Loucy (cell line): Measurements from ENCODE around the gene FIBCD1.

Experiments
- H2AFZ ChIP-seq: fragments of 200-600 bp; sonication (generic); 2 replicates; pipeline ENCODE4 v1.6.0; 2016; ENCODE audit warnings: antibody characterized with exemption, mild to moderate bottlenecking, low read length, moderate library complexity
- H3F3A ChIP-seq: fragments of 200-600 bp; 2 replicates; pipeline ENCODE4 v1.6.0; 2016; ENCODE audit warnings: antibody characterized with exemption, low read depth, mild to moderate bottlenecking
- H3K27me3 ChIP-seq: fragments of 200-600 bp; sonication (generic); 2 replicates; pipeline ENCODE4 v1.6.1; 2014; ENCODE audit warnings: low read length, mild to moderate bottlenecking; ENCODE audit not compliant: insufficient read depth, poor library complexity, severe bottlenecking
- H3K36me3 ChIP-seq: fragments of 200-600 bp; sonication (generic); 2 replicates; pipeline ENCODE4 v1.6.1; 2016; ENCODE audit warnings: low read length; ENCODE audit not compliant: insufficient read depth
- H3K4me1 ChIP-seq: fragments of 200-600 bp; sonication (generic); 2 replicates; pipeline ENCODE4 v1.5.1; 2014; ENCODE audit warnings: low read length, mild to moderate bottlenecking; ENCODE audit not compliant: insufficient read depth, poor library complexity, severe bottlenecking
- H3K4me2 ChIP-seq: fragments of 200-600 bp; sonication (generic); 2 replicates; pipeline ENCODE4 v1.6.0; 2014; ENCODE audit warnings: antibody characterized with exemption, low read length, low read depth, mild to moderate bottlenecking; ENCODE audit not compliant: poor library complexity, severe bottlenecking
- H3K4me3 ChIP-seq: fragments of 200-600 bp; sonication (generic); 2 replicates; pipeline ENCODE4 v1.5.1; 2014; ENCODE audit warnings: low read length, mild to moderate bottlenecking, mixed read lengths; ENCODE audit not compliant: poor library complexity, severe bottlenecking
- H3K79me2 ChIP-seq: fragments of 200-600 bp; sonication (generic); 2 replicates; pipeline ENCODE4 v1.6.1; 2014; ENCODE audit warnings: low read length; ENCODE audit not compliant: insufficient read depth
- H3K9ac ChIP-seq: fragments of 200-600 bp; sonication (generic); 2 replicates; pipeline ENCODE4 v1.6.0; 2014; ENCODE audit warnings: mild to moderate bottlenecking, low read depth, low read length, moderate library complexity; ENCODE audit not compliant: poor library complexity, severe bottlenecking
- H3K9me2 ChIP-seq: fragments of 200-600 bp; sonication (generic); replicated peaks from 2 replicates; pipeline ENCODE4 v1.6.1; 2016; ENCODE audit warnings: low read depth, low read length, mixed read lengths
- H3K9me3 ChIP-seq: fragments of 200-600 bp; sonication (generic); 2 replicates; pipeline ENCODE4 v1.6.1; 2014; ENCODE audit warnings: mild to moderate bottlenecking, antibody characterized with exemption, low read length, low read depth; ENCODE audit not compliant: insufficient read depth
- H4K20me1 ChIP-seq: fragments of 200-600 bp; sonication (generic); 2 replicates; pipeline ENCODE4 v1.6.0; 2014; ENCODE audit warnings: antibody characterized with exemption, low read length, mild to moderate bottlenecking; ENCODE audit not compliant: insufficient read depth, poor library complexity, severe bottlenecking
- CTCF ChIP-seq: fragments of 200-600 bp; sonication (generic); conservative IDR thresholded peaks from 2 replicates; pipeline ENCODE4 v1.5.1; 2014; ENCODE audit warnings: mild to moderate bottlenecking, antibody characterized with exemption, low read length
- EZH2phosphoT487 ChIP-seq: fragments of 200-600 bp; IDR thresholded peaks from 2 replicates; pipeline ENCODE4 v1.6.1; 2018; ENCODE audit warnings: antibody characterized with exemption, mild to moderate bottlenecking, moderate library complexity, borderline replicate concordance

FIBCD1 gene

GRCh38 chr9:130977811-130978221 is 38.8 kb upstream of the FIBCD1 start:
- H3K79me2 ChIP-seq: no peaks in the 10 kb centered on the region
- no peaks in the 10 kb centered on the region for H3K9me3 ChIP-seq
- H2AFZ ChIP-seq: no peak overlapping the region
- H3F3A ChIP-seq: no peaks in the 10 kb centered on the region
- H4K20me1 ChIP-seq: no peaks in the 10 kb centered on the region
- no peak overlapping the region for H3K4me3 ChIP-seq
- no peaks in the 10 kb centered on the region for H3K4me1 ChIP-seq
- no peaks in the 10 kb centered on the region for H3K36me3 ChIP-seq
- H3K27me3 ChIP-seq: no peaks in the 10 kb centered on the region
- TF ChIP-seq CTCF (no peak), EZH2phosphoT487 (no peak)
- H3K9me2 ChIP-seq: no peaks in the 10 kb centered on the region
- H3K9ac ChIP-seq: no peak overlapping the region
- H3K4me2 ChIP-seq: no peak overlapping the region

- H4K20me1 ChIP-seq: no peaks in the 10 kb centered on the region
Measured at GRCh38 chr9:130975932-130976841, 37.1 kb upstream of the FIBCD1 start.

GRCh38 chr9:130975156-130975555 is 36.1 kb upstream of the FIBCD1 start:
- Histone ChIP-seq H3K4me3 (no peak overlapping the region), H3F3A (no peaks in the 10 kb centered on the region), H3K4me1 (no peaks in the 10 kb centered on the region), H4K20me1 (no peaks in the 10 kb centered on the region), H3K79me2 (no peaks in the 10 kb centered on the region), H2AFZ (no peak overlapping the region), H3K4me2 (no peak overlapping the region), H3K9ac (no peak overlapping the region), H3K36me3 (no peaks in the 10 kb centered on the region), H3K9me3 (no peaks in the 10 kb centered on the region), H3K9me2 (no peaks in the 10 kb centered on the region), H3K27me3 (no peaks in the 10 kb centered on the region)
- TF ChIP-seq EZH2phosphoT487: no peak
- TF ChIP-seq CTCF: no peak

More at GRCh38 chr9:130975932-130976841, 37.1 kb upstream of the FIBCD1 start:
- Histone ChIP-seq H3K36me3 (no peaks in the 10 kb centered on the region), H2AFZ (no peak overlapping the region), H3F3A (no peaks in the 10 kb centered on the region), H3K4me1 (no peaks in the 10 kb centered on the region), H3K79me2 (no peaks in the 10 kb centered on the region), H3K9ac (no peak overlapping the region), H3K27me3 (no peaks in the 10 kb centered on the region), H3K9me3 (no peaks in the 10 kb centered on the region), H3K4me2 (no peak overlapping the region), H3K4me3 (no peak overlapping the region), H3K9me2 (no peaks in the 10 kb centered on the region)
- TF ChIP-seq CTCF (no peak), EZH2phosphoT487 (no peak)
